Esophagus squamous epithelium (tissue), 5 donors: ENCODE data around the gene DCTN2. TPM values are rescaled to one million over a fixed set of nuclear protein-coding genes. Genes with fewer than 3 reads are reported as not detected.

Source experiments
- DNase-seq: peaks from one replicate; lab custom pipeline; 2025; lab: John Stamatoyannopoulos, UW
- H3K27ac ChIP-seq, 4 donors: fragments of 200-600 bp; sonication (generic); one replicate each; pipeline ENCODE4 v1.5.1; 2016 to 2019; ENCODE audit warnings: mild to moderate bottlenecking in 1 of 4
- H3K27me3 ChIP-seq, 4 donors: fragments of 200-600 bp; sonication (generic); 1 replicate in 3 of 4; 2 replicates in 1 of 4; pipeline versions ENCODE4 v1.5.1 to v1.6.0; 2017 to 2021; ENCODE audit warnings: antibody characterized with exemption in 1 of 4
- H3K36me3 ChIP-seq, 3 donors: fragments of 200-600 bp; sonication (generic); one replicate each; pipeline ENCODE4 v1.5.1; 2016 to 2019
- H3K4me1 ChIP-seq, 3 donors: fragments of 200-600 bp; sonication (generic); one replicate each; pipeline ENCODE4 v1.5.1; 2017 to 2019
- H3K4me3 ChIP-seq, 4 donors: fragments of 200-600 bp; sonication (generic); 1 replicate in 3 of 4; 2 replicates in 1 of 4; pipeline ENCODE4 v1.5.1; 2016 to 2019; ENCODE audit warnings: mild to moderate bottlenecking in 2 of 4, moderate library complexity in 1 of 4
- H3K9me3 ChIP-seq, 3 donors: fragments of 200-600 bp; sonication (generic); one replicate each; pipeline ENCODE4 v1.5.1; 2016 to 2019
- CTCF ChIP-seq, 6 experiments: fragments of 450-650 bp in 4 of 6; fragments of 200-600 bp in 2 of 6; sonication (generic) in 2 of 6; IDR thresholded peaks; one replicate each; pipeline ENCODE4 v1.5.1; 2016 to 2019; ENCODE audit warnings: antibody characterized with exemption in 6 of 6, mild to moderate bottlenecking in 4 of 6, moderate library complexity in 4 of 6
- POLR2A ChIP-seq, 4 donors: fragments of 450-650 bp; IDR thresholded peaks; one replicate each; pipeline ENCODE4 v1.6.1; 2017; ENCODE audit warnings: antibody characterized with exemption in 4 of 4, mild to moderate bottlenecking in 4 of 4, moderate library complexity in 3 of 4
- WGBS, 2 donors: methylation state at CpG; one replicate each; pipeline ENCODE4 v1.1.5; 2018; 5-methylcytosine and 5-hydroxymethylcytosine counted together
- intact Hi-C: fragments of 100-400 bp; cut with DNase I; formaldehyde crosslinking; loops from one replicate; pipeline ENCODE4 v1.15.0; 2022
- small RNA-seq, 4 donors: library from RNA; depleted of rRNA; stranded (forward); fragments of <200 nt; gene quantifications; one replicate each; pipeline ENCODE3, GENCODE V24; 2016
- total RNA-seq, 4 donors: library from RNA; depleted of rRNA; stranded (reverse); fragments of >200 nt; gene quantifications; one replicate each; pipeline ENCODE4 v1.1.0, GENCODE V29; 2016
- donor health status: DM: yes; HTN: yes; CAD: no.

The DCTN2 gene
- total RNA-seq, 4 donors from 2014 or later = 122 to 175 (median 159) TPM

GRCh38 chr12:57487055-57487596 is 59.9 kb downstream of the DCTN2 start:
- H3K27ac ChIP-seq = peak overlapping the region; percentile 24 to 93 (median 55)
- DNase-seq = no peak
- peaks cover 0 to 11% (median 0%) of the 10 kb centered on the region in 4 donors for H3K27me3 ChIP-seq
- TF ChIP-seq POLR2A (IDR thresholded peaks at IDR 0.05) (no peak), CTCF (IDR thresholded peaks at IDR 0.05) (no peak)
- 88 to 93% methylated on average over 17 to 23 of the region's 27 CpGs for WGBS, 2 donors
- peaks cover 5 to 22% (median 10%) of the 10 kb centered on the region in 3 donors for H3K4me1 ChIP-seq
- intact Hi-C loops = no loop called here
- H3K36me3 ChIP-seq = peaks cover 6 to 30% (median 11%) of the 10 kb centered on the region in 3 donors
- no peaks in the 10 kb centered on the region for H3K9me3 ChIP-seq
- H3K4me3 ChIP-seq = peak overlapping the region in 3 of 4 donors; percentile 68 to 99 (median 88)

- Histone ChIP-seq H3K27me3 (peaks cover 0 to 14% (median 0%) of the 10 kb centered on the region in 4 donors), H3K4me3 (no peak overlapping the region), H3K36me3 (peaks cover 5 to 16% (median 6%) of the 10 kb centered on the region in 3 donors), H3K9me3 (no peaks in the 10 kb centered on the region), H3K4me1 (peaks cover 5 to 23% (median 10%) of the 10 kb centered on the region in 3 donors), H3K27ac (no peak overlapping the region)
- intact Hi-C loops = no loop called here
- no peak for TF ChIP-seq CTCF (IDR thresholded peaks at IDR 0.05)
- TF ChIP-seq POLR2A (IDR thresholded peaks at IDR 0.05) = no peak
- DNase-seq = no peak
These were observed 61.3 kb downstream of the DCTN2 start for GRCh38 chr12:57485695-57486094.

GRCh38 chr12:57483466-57483865 is 63.5 kb downstream of the DCTN2 start:
- intact Hi-C loops = no loop called here
- Histone ChIP-seq H3K27me3 (peaks cover 0 to 28% (median 0%) of the 10 kb centered on the region in 4 donors), H3K9me3 (no peaks in the 10 kb centered on the region), H3K27ac (no peak overlapping the region), H3K4me3 (no peak overlapping the region), H3K4me1 (peaks cover 0 to 21% (median 0%) of the 10 kb centered on the region in 3 donors), H3K36me3 (no peaks in the 10 kb centered on the region)
- 60 to 64% methylated on average over 5 of the region's 5 CpGs for WGBS, 2 donors
- DNase-seq = no peak
- TF ChIP-seq CTCF (IDR thresholded peaks at IDR 0.05) (no peak), POLR2A (IDR thresholded peaks at IDR 0.05) (no peak)

- DNase-seq = no peak
- intact Hi-C loops = no loop called here
- Histone ChIP-seq H3K4me1 (peaks cover 0 to 15% (median 0%) of the 10 kb centered on the region in 3 donors), H3K27me3 (peaks cover 0 to 45% (median under 1%) of the 10 kb centered on the region in 4 donors), H3K36me3 (no peaks in the 10 kb centered on the region), H3K4me3 (no peak overlapping the region), H3K9me3 (no peaks in the 10 kb centered on the region), H3K27ac (no peak overlapping the region)
- TF ChIP-seq CTCF (IDR thresholded peaks at IDR 0.05) = no peak
- TF ChIP-seq POLR2A (IDR thresholded peaks at IDR 0.05) = no peak
- 89 to 100% methylated on average over 1 of the region's 1 CpG for WGBS, 2 donors
These were observed 65.3 kb downstream of the DCTN2 start for GRCh38 chr12:57481671-57482070.

Small RNA genes within 50 kb of the gene (small RNA-seq; reads per million reads assigned to genes)
- gene MIR616 = 0 reads per million in 4 donors

Other genes with a start within 250 kb of the DCTN2 start
- 10 to 100 TPM; 21.7 to 37.6 (median 29.3) TPM for gene R3HDM2, start 116.1 kb downstream of the DCTN2 start, total RNA-seq
- not detected for gene INHBC, start 112.4 kb downstream of the DCTN2 start, total RNA-seq
- gene INHBE, start 91.9 kb downstream of the DCTN2 start, total RNA-seq = not detected
- under 1 TPM in 2 of 4 donors, not detected in 2; 0.09 to 0.48 TPM for gene GLI1, start 87.4 kb downstream of the DCTN2 start, total RNA-seq
- gene ARHGAP9, start 67.3 kb downstream of the DCTN2 start, total RNA-seq = 10 to 100 TPM in 2 of 4 donors, 1 to 10 TPM in 2; 4.5 to 20.4 (median 11.3) TPM
- 10 to 100 TPM; 54.2 to 94.6 (median 69.6) TPM for gene MARS1, start 59.1 kb downstream of the DCTN2 start, total RNA-seq
- 10 to 100 TPM in 3 of 4 donors, 1 to 10 TPM in 1; 5.1 to 23.3 (median 15.4) TPM for gene DDIT3, start 26.7 kb downstream of the DCTN2 start, total RNA-seq
- 10 to 100 TPM; 13.8 to 33.2 (median 17.6) TPM for gene MBD6, start 24.4 kb downstream of the DCTN2 start, total RNA-seq
- under 1 TPM in 3 of 4 donors, not detected in 1; 0.15 to 0.22 (median 0.19) TPM for gene KIF5A, start 2.9 kb upstream of the DCTN2 start, total RNA-seq
- gene PIP4K2C, start 44.0 kb upstream of the DCTN2 start, total RNA-seq = 10 to 100 TPM; 25.2 to 41.7 (median 33.1) TPM
- 10 to 100 TPM in 1 of 4 donors, 1 to 10 TPM in 3; 1.6 to 16.6 (median 5.6) TPM for gene DTX3, start 57.6 kb upstream of the DCTN2 start, total RNA-seq
- 10 to 100 TPM in 1 of 4 donors, 1 to 10 TPM in 2, under 1 TPM in 1; 0.76 to 27.7 (median 6.2) TPM for gene ARHGEF25, start 64.2 kb upstream of the DCTN2 start, total RNA-seq
- gene B4GALNT1, start 86.0 kb upstream of the DCTN2 start, total RNA-seq = under 1 TPM; 0.18 to 0.56 (median 0.23) TPM
- gene OS9, start 146.9 kb upstream of the DCTN2 start, total RNA-seq = 100 to 1,000 TPM; 151 to 231 (median 168) TPM
- gene AGAP2, start 191.6 kb upstream of the DCTN2 start, total RNA-seq = 1 to 10 TPM in 3 of 4 donors, under 1 TPM in 1; 0.88 to 2.3 (median 1.3) TPM
- 10 to 100 TPM; 37.2 to 62.5 (median 40.2) TPM for gene TSPAN31, start 197.8 kb upstream of the DCTN2 start, total RNA-seq
- gene CDK4, start 205.1 kb upstream of the DCTN2 start, total RNA-seq = 10 to 100 TPM; 42.8 to 96.9 (median 60.4) TPM
- 1 to 10 TPM; 3.6 to 8.4 (median 5.3) TPM for gene MARCHF9, start 207.9 kb upstream of the DCTN2 start, total RNA-seq
- 1 to 10 TPM in 2 of 4 donors, under 1 TPM in 2; 0.18 to 1.7 (median 1.1) TPM for gene CYP27B1, start 219.9 kb upstream of the DCTN2 start, total RNA-seq
- 10 to 100 TPM in 3 of 4 donors, 1 to 10 TPM in 1; 6.7 to 16.8 (median 11.8) TPM for gene METTL1, start 224.9 kb upstream of the DCTN2 start, total RNA-seq
- gene EEF1AKMT3, start 225.4 kb upstream of the DCTN2 start, total RNA-seq = 1 to 10 TPM; 2.6 to 7.6 (median 3.7) TPM
- 10 to 100 TPM; 18.5 to 37.2 (median 24.7) TPM for gene TSFM, start 235.6 kb upstream of the DCTN2 start, total RNA-seq